ENCODE data around the gene DISP2. TPM values are rescaled to one million over a fixed set of nuclear protein-coding genes. Genes with fewer than 3 reads are reported as not detected.

Gene DISP2
- polyA plus RNA-seq, 1 experiment, result 0.11 TPM

GRCh38 chr15:40424483-40425115 is 66.6 kb downstream of the DISP2 start:
- no peak for TF ChIP-seq CTCF (IDR thresholded peaks at IDR 0.05; ENCODE audit: low read depth, low read length)
- no peak overlapping the region for H3K4me3 ChIP-seq (ENCODE audit: low read depth, low read length)
- POLR2A ChIA-PET, result no interaction called here
- peaks cover 17% of the 10 kb centered on the region for H3K27me3 ChIP-seq (ENCODE audit: control insufficient read depth, insufficient read depth, low read length)
- DNase-seq (ENCODE audit: low read depth, low spot score), result no peak
- no peak overlapping the region for H3K27ac ChIP-seq (ENCODE audit: low read depth, low read length)
- H3K9me3 ChIP-seq (ENCODE audit: control insufficient read depth, insufficient read depth, low read length), result no peaks in the 10 kb centered on the region
- CTCF ChIA-PET, result interaction anchor here (0.6 to 4.0 kb wide), 7 partner anchors 56 to 150 kb away, joined by 3 to 41 read pairs (median 4); partner anchors contain the start of gene PLCB2

GRCh38 chr15:40425681-40426080 is 67.7 kb downstream of the DISP2 start:
- H3K4me3 ChIP-seq (ENCODE audit: low read depth, low read length), result no peak overlapping the region
- CTCF ChIA-PET, result interaction anchor here (0.9 to 1.4 kb wide), 3 partner anchors 57 to 147 kb away, joined by 3 to 7 read pairs (median 5); no protein-coding TSS in a partner anchor

GRCh38 chr15:40427188-40427587 is 69.2 kb downstream of the DISP2 start:
- no peak overlapping the region for H3K4me3 ChIP-seq (ENCODE audit: low read depth, low read length)
- ChIA-PET CTCF (interaction anchor here (1.3 kb wide), 1 partner anchor 210 kb away, joined by 3 read pairs; no protein-coding TSS in a partner anchor), POLR2A (no interaction called here)
- no peak for TF ChIP-seq CTCF (IDR thresholded peaks at IDR 0.05; ENCODE audit: low read depth, low read length)
- no peak for DNase-seq (ENCODE audit: low read depth, low spot score)
- peaks cover 25% of the 10 kb centered on the region for H3K27me3 ChIP-seq (ENCODE audit: control insufficient read depth, insufficient read depth, low read length)
- no peak overlapping the region for H3K27ac ChIP-seq (ENCODE audit: low read depth, low read length)
- no peaks in the 10 kb centered on the region for H3K9me3 ChIP-seq (ENCODE audit: control insufficient read depth, insufficient read depth, low read length)

More at GRCh38 chr15:40425681-40426080, 67.7 kb downstream of the DISP2 start:
- no peaks in the 10 kb centered on the region for H3K9me3 ChIP-seq (ENCODE audit: control insufficient read depth, insufficient read depth, low read length)
- DNase-seq (ENCODE audit: low read depth, low spot score), result no peak
- no peak overlapping the region for H3K27ac ChIP-seq (ENCODE audit: low read depth, low read length)
- POLR2A ChIA-PET, result no interaction called here
- TF ChIP-seq CTCF (IDR thresholded peaks at IDR 0.05; ENCODE audit: low read depth, low read length), result no peak
- peaks cover 23% of the 10 kb centered on the region for H3K27me3 ChIP-seq (ENCODE audit: control insufficient read depth, insufficient read depth, low read length)

- DNase-seq (ENCODE audit: low read depth, low spot score), result no peak
- CTCF ChIA-PET, result no interaction called here
Measured at GRCh38 chr15:40428185-40428584, 70.2 kb downstream of the DISP2 start.

More at GRCh38 chr15:40428185-40428584, 70.2 kb downstream of the DISP2 start:
- no peak for TF ChIP-seq CTCF (IDR thresholded peaks at IDR 0.05; ENCODE audit: low read depth, low read length)
- POLR2A ChIA-PET, result no interaction called here
- Histone ChIP-seq H3K27ac (ENCODE audit: low read depth, low read length) (no peak overlapping the region), H3K4me3 (ENCODE audit: low read depth, low read length) (no peak overlapping the region), H3K9me3 (ENCODE audit: control insufficient read depth, insufficient read depth, low read length) (no peaks in the 10 kb centered on the region), H3K27me3 (ENCODE audit: control insufficient read depth, insufficient read depth, low read length) (peaks cover 30% of the 10 kb centered on the region)

Other genes starting within 250 kb of the DISP2 start
- 6.2 and 6.5 TPM in 2 replicates for gene BMF, start 249.3 kb upstream of the DISP2 start, polyA plus RNA-seq (2011; rRNA removed)
- gene BUB1B, start 197.2 kb upstream of the DISP2 start, polyA plus RNA-seq (2011; rRNA removed), result 8.2 and 9.0 TPM in 2 replicates
- not detected in 2 replicates for gene PAK6, start 119.2 kb upstream of the DISP2 start, polyA plus RNA-seq (2011; rRNA removed)
- not detected in 2 replicates for gene ANKRD63, start 75.2 kb upstream of the DISP2 start, polyA plus RNA-seq (2011; rRNA removed)
- gene PLCB2, start 50.3 kb upstream of the DISP2 start, polyA plus RNA-seq (2011; rRNA removed), result 0.24 and 0.32 TPM in 2 replicates
- gene INAFM2, start 34.5 kb upstream of the DISP2 start, polyA plus RNA-seq (2011; rRNA removed), result 10.4 and 11.4 TPM in 2 replicates
- 5.5 and 8.4 TPM in 2 replicates for gene CCDC9B, start 17.3 kb upstream of the DISP2 start, polyA plus RNA-seq (2011; rRNA removed)
- not detected in 2 replicates for gene PHGR1, start 7.2 kb upstream of the DISP2 start, polyA plus RNA-seq (2011; rRNA removed)
- gene KNSTRN, start 24.5 kb downstream of the DISP2 start, polyA plus RNA-seq (2011; rRNA removed), result 14.6 and 18.2 TPM in 2 replicates
- 49.3 and 49.4 TPM in 2 replicates for gene IVD, start 47.6 kb downstream of the DISP2 start, polyA plus RNA-seq (2011; rRNA removed)
- 2.8 and 4.2 TPM in 2 replicates for gene BAHD1, start 82.7 kb downstream of the DISP2 start, polyA plus RNA-seq (2011; rRNA removed)
- 19.8 and 21.7 TPM in 2 replicates for gene CHST14, start 112.8 kb downstream of the DISP2 start, polyA plus RNA-seq (2011; rRNA removed)
- gene CCDC32, start 206.8 kb downstream of the DISP2 start, polyA plus RNA-seq (2011; rRNA removed), result 14.0 and 16.7 TPM in 2 replicates
- gene RPUSD2, start 211.1 kb downstream of the DISP2 start, polyA plus RNA-seq (2011; rRNA removed), result 5.9 and 7.0 TPM in 2 replicates
- gene KNL1, start 236.0 kb downstream of the DISP2 start, polyA plus RNA-seq (2011; rRNA removed), result 3.0 and 5.6 TPM in 2 replicates

All from AG04450 (cell line).